WERI-Rb-1 (cell line): ENCODE data around the gene MAP7D3.

Experiments used
- DNase-seq: peaks from one replicate; pipeline ENCODE4 v3.0.0-alpha.2; 2020
- H3K27ac ChIP-seq: fragments of 250-450 bp; sonication (Bioruptor Pico); 2 replicates; pipeline ENCODE4 v1.5.1; 2020; ENCODE audit warnings: mild to moderate bottlenecking, moderate library complexity
- H3K27me3 ChIP-seq: fragments of 250-450 bp; sonication (Bioruptor Pico); 2 replicates; pipeline ENCODE4 v1.5.1; 2021; ENCODE audit warnings: mild to moderate bottlenecking, low read depth, moderate library complexity; ENCODE audit not compliant: insufficient read depth, severe bottlenecking
- H3K36me3 ChIP-seq: fragments of 250-450 bp; sonication (Bioruptor Pico); 2 replicates; pipeline ENCODE4 v1.5.1; 2020; ENCODE audit warnings: mild to moderate bottlenecking, moderate library complexity
- H3K4me3 ChIP-seq: 2 replicates; pipeline ENCODE4 v1.5.1; 2011; ENCODE audit warnings: low read depth, mild to moderate bottlenecking, control low read depth, low read length
- H3K9me3 ChIP-seq: fragments of 250-450 bp; sonication (Bioruptor Pico); 2 replicates; pipeline ENCODE4 v1.5.1; 2021; ENCODE audit warnings: mild to moderate bottlenecking, moderate library complexity; ENCODE audit not compliant: severe bottlenecking
- CTCF ChIP-seq: IDR thresholded peaks from 2 replicates; pipeline ENCODE4 v1.5.1; 2011; ENCODE audit warnings: low read depth, mild to moderate bottlenecking, control low read depth, inconsistent platforms, low read length

MAP7D3 gene

DNA sequence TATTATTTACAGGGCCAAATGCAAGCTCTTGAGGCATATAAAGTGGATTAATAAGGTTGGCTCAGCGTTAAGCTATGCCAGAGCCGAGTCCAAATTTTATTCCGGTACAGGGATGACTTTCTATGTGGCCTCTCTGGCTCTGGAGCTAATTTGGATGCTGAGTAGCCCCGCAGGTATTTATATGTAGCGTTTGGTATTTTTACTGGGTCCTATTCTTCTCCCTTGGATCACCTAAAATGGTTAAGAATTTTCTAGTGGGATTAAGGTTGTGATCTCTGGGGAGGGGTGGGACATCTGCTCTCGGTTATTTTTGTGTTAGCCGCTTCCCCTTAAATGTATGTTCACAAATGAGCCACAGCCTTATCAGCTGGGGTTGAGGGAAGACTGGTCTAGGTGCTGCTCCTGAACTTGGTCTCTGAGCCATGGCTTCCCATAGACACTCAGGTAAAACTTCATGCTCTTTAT, 54.5 kb downstream of the MAP7D3 start:
- Histone ChIP-seq H3K27ac (no peak overlapping the region), H3K36me3 (no peaks in the 10 kb centered on the region), H3K27me3 (no peaks in the 10 kb centered on the region), H3K9me3 (no peaks in the 10 kb centered on the region), H3K4me3 (no peak overlapping the region)
- no peak for TF ChIP-seq CTCF
- DNase-seq: no peak

DNA sequence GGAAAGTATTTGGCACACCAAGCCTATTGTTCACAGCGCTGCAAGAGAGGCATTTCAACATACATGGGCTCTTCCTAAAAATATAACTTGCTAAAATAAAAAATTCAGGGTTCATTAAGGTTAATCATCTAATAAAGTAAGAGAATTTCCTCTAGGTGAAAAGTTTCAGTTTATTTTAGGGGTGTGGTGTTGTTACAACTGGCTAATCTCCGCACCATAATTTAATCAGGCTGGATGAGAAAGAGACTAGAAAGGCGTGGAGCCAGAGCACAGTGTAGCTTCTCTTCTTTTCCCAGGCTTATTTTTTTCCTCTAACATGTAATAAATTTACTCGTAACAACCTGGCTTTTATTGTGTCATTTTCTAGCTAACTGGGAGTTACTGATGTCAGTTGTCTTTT, 56.0 kb downstream of the MAP7D3 start:
- H3K36me3 ChIP-seq: no peaks in the 10 kb centered on the region

GRCh38 chrX:136194536-136194935, 56.7 kb downstream of the MAP7D3 start:
- Histone ChIP-seq H3K4me3 (no peak overlapping the region), H3K9me3 (no peaks in the 10 kb centered on the region), H3K27me3 (peaks cover 2% of the 10 kb centered on the region), H3K36me3 (no peaks in the 10 kb centered on the region), H3K27ac (no peak overlapping the region)
- DNase-seq: no peak
- no peak for TF ChIP-seq CTCF

More for the DNA sequence above, 56.0 kb downstream of the MAP7D3 start:
- Histone ChIP-seq H3K9me3 (no peaks in the 10 kb centered on the region), H3K4me3 (no peak overlapping the region), H3K27me3 (no peaks in the 10 kb centered on the region), H3K27ac (no peak overlapping the region)
- no peak for DNase-seq
- no peak for TF ChIP-seq CTCF

GRCh38 chrX:136193771-136194170, 57.4 kb downstream of the MAP7D3 start:
- Histone ChIP-seq H3K4me3 (no peak overlapping the region), H3K9me3 (no peaks in the 10 kb centered on the region), H3K27me3 (peaks cover 2% of the 10 kb centered on the region), H3K27ac (no peak overlapping the region), H3K36me3 (no peaks in the 10 kb centered on the region)
- TF ChIP-seq CTCF: no peak
- no peak for DNase-seq

DNA sequence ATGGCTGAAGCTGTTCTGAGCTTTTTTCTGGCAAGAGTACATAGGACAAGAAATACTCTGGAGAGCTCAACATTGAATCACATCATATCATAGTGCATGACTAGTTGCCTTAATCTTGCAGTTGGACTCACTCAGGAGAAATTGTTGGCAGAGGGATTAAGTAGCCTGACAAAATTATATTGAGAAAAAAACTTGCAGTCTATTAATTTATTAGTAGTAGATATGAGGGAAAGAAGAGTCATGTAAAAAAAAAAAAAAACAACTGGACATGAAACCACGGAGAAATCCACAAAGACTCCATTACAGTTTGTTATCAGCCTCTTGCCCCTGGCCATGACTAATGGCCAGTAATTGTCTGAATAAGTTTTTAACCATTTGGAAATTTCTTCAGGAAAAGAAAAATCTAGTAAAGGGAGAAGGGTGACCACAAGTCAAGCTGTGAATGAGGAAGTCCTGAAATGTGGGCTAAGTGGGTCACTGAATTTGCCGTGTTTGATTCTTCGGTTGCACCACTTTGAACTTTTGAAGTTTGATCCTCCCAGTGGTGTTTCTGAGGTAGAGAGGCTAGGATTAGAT, 58.3 kb downstream of the MAP7D3 start:
- no peak overlapping the region for H3K27ac ChIP-seq
- peaks cover 2% of the 10 kb centered on the region for H3K27me3 ChIP-seq
- no peak overlapping the region for H3K4me3 ChIP-seq
- DNase-seq: no peak
- H3K9me3 ChIP-seq: no peaks in the 10 kb centered on the region
- H3K36me3 ChIP-seq: no peaks in the 10 kb centered on the region
- TF ChIP-seq CTCF: no peak

GRCh38 chrX:136192135-136192534, 59.1 kb downstream of the MAP7D3 start:
- Histone ChIP-seq H3K27ac (no peak overlapping the region), H3K27me3 (peaks cover 2% of the 10 kb centered on the region), H3K9me3 (no peaks in the 10 kb centered on the region), H3K4me3 (no peak overlapping the region), H3K36me3 (no peaks in the 10 kb centered on the region)
- DNase-seq: no peak
- TF ChIP-seq CTCF: no peak
